PC-9 (cell line): Measurements from ENCODE around the gene ALAD.

Experiments used
- EZH2 ChIP-seq: fragments of 200-600 bp; sonication (generic); IDR thresholded peaks from 2 replicates; pipeline ENCODE4 v1.8.0; 2017; ENCODE audit warnings: antibody characterized with exemption, low read depth
- TF ChIP-seq, protein P1 (sequence below): fragments of 200-600 bp; sonication (generic); conservative IDR thresholded peaks from 2 replicates; pipeline ENCODE4 v1.6.1; 2017; ENCODE audit warnings: mixed run types, antibody characterized with exemption, mild to moderate bottlenecking, moderate library complexity

DNA sequence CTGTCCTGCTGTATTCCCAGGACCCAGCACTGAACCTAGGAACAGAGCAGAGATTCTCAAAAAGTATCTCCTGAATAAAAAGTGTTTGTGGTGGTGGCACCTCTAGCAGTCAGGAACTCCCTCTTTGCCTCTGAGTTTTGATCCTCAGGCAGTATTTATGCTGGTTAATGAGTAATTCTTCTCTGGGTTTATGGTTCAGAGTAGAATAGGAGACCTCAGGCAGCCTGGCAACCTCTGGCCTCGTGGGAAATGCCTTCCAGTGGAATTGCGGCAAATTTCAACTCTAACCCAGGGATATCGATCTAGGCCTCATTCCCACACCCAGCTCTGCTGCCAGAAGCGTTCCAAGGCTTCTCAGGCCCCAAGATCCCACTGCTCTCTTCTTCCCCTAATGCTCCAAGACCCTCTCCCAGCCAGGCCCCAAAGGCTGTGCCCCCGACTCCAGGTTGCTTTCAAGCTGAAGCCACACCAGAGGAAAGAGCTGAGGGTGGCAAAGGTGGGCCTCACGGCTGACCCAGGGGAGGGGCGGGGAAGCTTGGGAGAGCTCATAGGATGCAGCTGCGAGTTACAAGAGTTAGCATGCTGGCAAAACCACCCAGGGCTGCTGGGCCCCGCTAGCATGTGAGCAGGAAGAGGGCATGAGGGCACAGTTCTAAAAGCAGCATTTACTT lies 13.4 kb downstream of the ALAD start:
- TF ChIP-seq, protein P1, sequence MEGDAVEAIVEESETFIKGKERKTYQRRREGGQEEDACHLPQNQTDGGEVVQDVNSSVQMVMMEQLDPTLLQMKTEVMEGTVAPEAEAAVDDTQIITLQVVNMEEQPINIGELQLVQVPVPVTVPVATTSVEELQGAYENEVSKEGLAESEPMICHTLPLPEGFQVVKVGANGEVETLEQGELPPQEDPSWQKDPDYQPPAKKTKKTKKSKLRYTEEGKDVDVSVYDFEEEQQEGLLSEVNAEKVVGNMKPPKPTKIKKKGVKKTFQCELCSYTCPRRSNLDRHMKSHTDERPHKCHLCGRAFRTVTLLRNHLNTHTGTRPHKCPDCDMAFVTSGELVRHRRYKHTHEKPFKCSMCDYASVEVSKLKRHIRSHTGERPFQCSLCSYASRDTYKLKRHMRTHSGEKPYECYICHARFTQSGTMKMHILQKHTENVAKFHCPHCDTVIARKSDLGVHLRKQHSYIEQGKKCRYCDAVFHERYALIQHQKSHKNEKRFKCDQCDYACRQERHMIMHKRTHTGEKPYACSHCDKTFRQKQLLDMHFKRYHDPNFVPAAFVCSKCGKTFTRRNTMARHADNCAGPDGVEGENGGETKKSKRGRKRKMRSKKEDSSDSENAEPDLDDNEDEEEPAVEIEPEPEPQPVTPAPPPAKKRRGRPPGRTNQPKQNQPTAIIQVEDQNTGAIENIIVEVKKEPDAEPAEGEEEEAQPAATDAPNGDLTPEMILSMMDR: no peak
- no peak for TF ChIP-seq EZH2
